Activated T-cell treated with anti-CD3 and anti-CD28 coated beads, Interleukin-2, amount 50 U/mL, for 72 hours (primary cell): ENCODE data around the gene CHMP1B. TPM values are rescaled to one million over a fixed set of nuclear protein-coding genes. Genes with fewer than 3 reads are reported as not detected.
"Not testable (repeated sequence)": the region's sequence is repeated elsewhere in the genome, so short reads cannot be mapped to it uniquely, and the experiment has no call there.

Experiments
- ATAC-seq, 2 donors: fragments of 150-1000 bp; cut with Tn5 transposase; replicated peaks in 1 of 2; 2 replicates each; pipeline ENCODE4 v1.10.0; 2021; ENCODE audit warnings: moderate library complexity in 2 of 2, mild to moderate bottlenecking in 1 of 2
- DNase-seq, 2 donors: peaks; one replicate each; pipeline ENCODE4 v3.0.0; 2021 to 2022; ENCODE audit warnings: mixed read lengths in 1 of 2
- H3K27ac Mint-ChIP-seq: one replicate; pipeline ENCODE4 v1.8.0; 2022; ENCODE audit warnings: mild to moderate bottlenecking, moderate library complexity, mixed read lengths
- H3K27me3 Mint-ChIP-seq: one replicate; pipeline ENCODE4 v1.8.0; 2022; ENCODE audit warnings: low read depth, mixed read lengths
- H3K36me3 Mint-ChIP-seq, 2 donors: one replicate each; pipeline ENCODE4 v1.8.0; 2022; ENCODE audit warnings: mixed read lengths in 2 of 2, mild to moderate bottlenecking in 1 of 2; ENCODE audit not compliant: insufficient read depth in 2 of 2
- H3K4me1 Mint-ChIP-seq: one replicate; pipeline ENCODE4 v1.8.0; 2022; ENCODE audit warnings: low read depth, mixed read lengths
- H3K4me3 Mint-ChIP-seq, 2 donors: one replicate each; pipeline ENCODE4 v1.8.0; 2022; ENCODE audit warnings: mild to moderate bottlenecking in 2 of 2, mixed read lengths in 2 of 2, moderate library complexity in 2 of 2
- H3K9me3 Mint-ChIP-seq, 2 donors: one replicate each; pipeline ENCODE4 v1.8.0; 2022; ENCODE audit warnings: mixed read lengths in 2 of 2
- total RNA-seq, 2 donors: library from RNA; stranded (reverse); gene quantifications; one replicate each; pipeline ENCODE4 v1.2.3, GENCODE V29; 2022

The CHMP1B gene
- total RNA-seq, 2 donors from 2014 or later = 29.8 to 31.3 TPM

DNA sequence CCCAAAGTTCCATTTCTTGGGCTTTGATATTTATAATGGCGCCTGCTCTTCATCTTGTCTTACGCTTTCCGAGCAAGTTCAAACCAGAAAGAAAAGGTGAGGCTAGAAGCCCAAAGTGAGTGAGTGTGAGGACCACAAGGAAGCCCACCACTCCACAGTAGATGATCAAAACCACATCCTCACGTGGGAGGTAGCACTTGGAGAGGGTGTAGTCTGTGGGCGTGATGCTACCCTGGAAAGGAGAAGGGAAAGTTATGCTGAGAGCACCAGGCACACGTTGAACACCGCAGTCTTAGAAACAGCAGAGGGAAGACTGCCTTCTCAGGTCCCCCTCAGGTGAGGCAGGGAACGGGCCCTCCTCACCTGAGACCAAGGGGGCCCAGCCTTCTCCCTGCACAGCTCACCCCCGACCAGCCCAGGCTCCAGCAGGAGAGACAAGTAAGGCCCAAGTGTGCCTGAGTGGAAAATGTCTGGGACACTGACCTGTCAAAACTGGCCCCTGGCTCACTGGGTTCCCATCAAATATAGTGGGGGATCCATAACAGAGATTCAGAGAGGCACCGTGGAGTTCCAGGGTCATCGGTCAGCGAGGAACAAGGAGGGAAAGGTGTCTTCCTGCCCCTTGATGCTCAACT, 33.3 kb downstream of the CHMP1B start:
- no peak overlapping the region for H3K27ac Mint-ChIP-seq

DNA sequence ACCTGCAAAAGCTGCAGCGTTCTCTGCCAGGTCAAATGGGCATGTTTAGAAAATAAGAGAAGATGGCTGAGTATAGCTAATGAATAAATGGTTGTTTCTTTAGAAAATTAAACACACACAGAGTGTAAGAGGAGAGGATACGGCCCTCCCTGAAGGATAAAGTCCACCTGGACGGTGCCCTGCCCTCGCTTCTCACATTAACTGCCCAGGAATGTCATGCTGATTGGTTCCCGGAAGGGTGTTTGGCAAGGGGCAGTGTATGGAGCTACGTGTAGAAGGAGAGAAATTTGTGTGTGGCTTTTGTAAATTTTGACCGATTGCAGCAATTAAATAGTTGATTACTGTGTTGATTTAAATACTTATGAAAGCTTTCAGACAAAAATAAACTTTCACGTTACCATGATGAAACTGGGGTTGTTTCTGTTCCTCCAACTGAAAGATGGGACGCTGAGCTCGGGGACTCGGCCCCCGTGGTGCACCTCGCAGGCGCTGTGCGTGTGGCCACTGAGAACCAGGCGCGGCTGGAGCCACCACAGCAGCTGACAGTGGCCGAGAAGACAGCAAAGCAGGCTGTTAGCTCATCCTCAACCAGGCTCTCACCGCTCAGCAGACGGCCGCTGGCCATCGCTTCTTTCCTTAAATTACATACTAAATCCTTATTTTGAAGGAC, 34.2 kb downstream of the CHMP1B start:
- no peak overlapping the region for H3K27ac Mint-ChIP-seq
- H3K4me3 Mint-ChIP-seq = no peak overlapping the region

More for the DNA sequence above, 33.3 kb downstream of the CHMP1B start:
- H3K4me3 Mint-ChIP-seq = no peak overlapping the region
- peaks cover 0 to 16% of the 10 kb centered on the region in 2 donors for H3K36me3 Mint-ChIP-seq
- H3K27me3 Mint-ChIP-seq = no peaks in the 10 kb centered on the region
- no peaks in the 10 kb centered on the region for H3K9me3 Mint-ChIP-seq
- DNase-seq (no peak), ATAC-seq (no peak)
- H3K4me1 Mint-ChIP-seq = peaks cover 13% of the 10 kb centered on the region

DNA sequence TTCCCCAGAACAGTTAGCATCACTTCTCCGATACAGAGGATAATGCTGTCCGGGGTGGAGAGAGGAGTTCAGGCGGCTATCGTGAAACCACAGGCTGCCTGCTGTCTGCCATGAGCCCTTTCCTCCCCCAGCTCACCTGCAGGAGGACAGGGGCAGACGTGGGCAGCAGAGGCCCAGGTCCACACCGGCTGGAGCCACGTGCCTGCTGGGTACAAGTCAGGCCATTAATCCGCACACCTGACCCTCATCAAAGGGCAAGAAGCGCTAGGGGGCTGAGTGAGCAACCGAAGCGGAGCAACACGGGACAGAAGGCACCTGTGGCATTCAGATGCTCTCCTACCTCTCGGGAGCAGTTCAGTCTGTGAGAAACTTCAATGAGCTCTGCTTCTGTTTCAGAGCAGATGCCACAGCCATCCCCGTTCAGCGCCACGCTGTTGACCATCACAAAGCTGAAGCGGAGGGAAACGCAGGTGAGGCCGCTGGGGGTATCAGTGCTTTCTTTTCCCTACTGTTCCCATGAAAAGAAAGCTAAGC, 35.4 kb downstream of the CHMP1B start:
- Mint-ChIP-seq H3K27ac (no peak overlapping the region), H3K9me3 (no peaks in the 10 kb centered on the region), H3K36me3 (peaks cover 2 to 24% of the 10 kb centered on the region in 2 donors), H3K4me1 (peaks cover 13% of the 10 kb centered on the region), H3K27me3 (no peaks in the 10 kb centered on the region), H3K4me3 (no peak overlapping the region)
- no peak for DNase-seq
- ATAC-seq = no peak

More for the DNA sequence above, 34.2 kb downstream of the CHMP1B start:
- Mint-ChIP-seq H3K36me3 (peaks cover 0 to 21% of the 10 kb centered on the region in 2 donors), H3K9me3 (no peaks in the 10 kb centered on the region), H3K27me3 (no peaks in the 10 kb centered on the region), H3K4me1 (peaks cover 13% of the 10 kb centered on the region)
- no peak for ATAC-seq
- no peak for DNase-seq

DNA sequence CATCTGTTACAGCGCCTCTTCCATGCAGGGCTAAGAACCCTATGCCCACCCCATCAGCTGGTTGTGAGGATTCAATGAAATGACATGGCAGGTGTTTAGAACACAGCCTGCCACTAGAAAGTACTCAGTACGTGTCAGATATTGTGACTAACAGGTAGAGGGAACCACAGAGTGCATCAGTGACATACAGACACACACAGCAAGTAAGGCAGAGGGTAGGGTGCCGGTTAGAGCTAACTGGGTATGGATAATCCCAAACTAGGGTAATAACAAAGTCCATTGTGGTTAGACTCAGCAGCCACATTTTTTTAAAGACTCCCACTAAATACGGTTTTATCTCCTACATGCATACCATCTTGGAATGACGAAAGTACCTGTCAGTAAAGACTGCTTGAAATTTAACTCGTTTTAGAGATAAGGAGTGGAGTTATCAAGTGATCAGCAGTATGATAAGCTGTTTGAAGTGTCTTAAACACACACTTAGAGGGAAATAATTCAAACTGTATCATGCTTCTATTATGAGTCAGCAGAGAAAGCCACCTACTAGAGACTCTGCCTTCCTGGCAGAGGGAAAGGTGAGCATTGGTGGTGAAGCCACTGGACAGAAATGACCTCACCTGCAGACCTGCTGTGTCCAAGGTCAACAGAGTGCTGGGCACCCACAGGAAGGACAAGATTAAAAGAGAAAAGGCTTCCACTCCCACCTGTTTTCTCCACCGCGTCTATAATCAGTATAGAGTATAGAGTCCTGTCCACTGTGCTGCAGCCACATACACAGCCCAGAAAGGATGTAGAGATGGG, 36.3 kb downstream of the CHMP1B start:
- Mint-ChIP-seq H3K27ac (peak overlapping the region; percentile 39), H3K27me3 (no peaks in the 10 kb centered on the region), H3K4me3 (peak overlapping the region in 1 of 2 donors; percentile 22), H3K4me1 (peaks cover 13% of the 10 kb centered on the region), H3K36me3 (peaks cover 2 to 24% of the 10 kb centered on the region in 2 donors), H3K9me3 (no peaks in the 10 kb centered on the region)
- ATAC-seq (peak; percentile 88 to 89), DNase-seq (peak in 1 of 2 donors; percentile 8)

DNA sequence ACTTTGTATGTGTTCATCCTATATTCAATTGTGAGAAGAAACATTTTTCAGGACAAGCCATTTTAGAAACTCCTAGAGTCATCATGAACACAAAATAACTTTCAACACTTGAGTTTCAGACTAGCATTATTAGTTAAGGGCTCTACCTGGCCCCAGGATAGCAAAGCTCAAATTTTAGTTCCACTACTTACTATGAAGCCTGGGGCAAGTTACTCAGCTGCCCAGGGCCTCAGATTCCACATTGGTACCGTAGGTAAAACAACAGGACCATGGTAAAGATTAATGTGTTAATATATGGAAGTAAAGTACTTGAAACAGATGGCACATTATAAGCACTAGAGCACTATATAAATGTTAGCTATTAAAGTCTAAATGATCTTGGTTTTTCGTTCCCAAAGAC, 37.5 kb downstream of the CHMP1B start:
- peaks cover 2 to 26% of the 10 kb centered on the region in 2 donors for H3K36me3 Mint-ChIP-seq
- ATAC-seq (no peak), DNase-seq (no peak)
- no peak overlapping the region for H3K4me3 Mint-ChIP-seq
- peaks cover 13% of the 10 kb centered on the region for H3K4me1 Mint-ChIP-seq
- H3K27me3 Mint-ChIP-seq = no peaks in the 10 kb centered on the region
- H3K27ac Mint-ChIP-seq = no peak overlapping the region
- no peaks in the 10 kb centered on the region for H3K9me3 Mint-ChIP-seq

DNA sequence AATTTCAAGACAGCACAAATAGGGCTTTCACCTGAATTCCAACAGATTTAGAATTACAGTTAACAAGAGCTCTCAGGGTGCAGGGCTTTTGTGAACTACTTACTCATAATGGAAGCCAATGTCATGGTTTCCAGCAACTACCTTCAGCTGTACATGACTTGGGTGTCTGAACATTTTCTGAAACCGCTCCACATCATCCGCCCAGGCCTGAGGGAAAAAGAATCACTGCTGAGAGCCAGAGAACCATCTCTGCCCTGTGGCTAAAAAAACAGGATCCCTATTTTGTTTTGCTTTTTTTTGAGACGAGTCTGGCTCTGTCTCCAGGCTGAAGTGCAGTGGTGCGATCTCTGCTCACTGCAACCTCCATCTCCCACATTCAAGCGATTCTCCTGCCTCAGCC, 38.1 kb downstream of the CHMP1B start:
- H3K36me3 Mint-ChIP-seq = peaks cover 2 to 25% of the 10 kb centered on the region in 2 donors
- no peak for ATAC-seq

DNA sequence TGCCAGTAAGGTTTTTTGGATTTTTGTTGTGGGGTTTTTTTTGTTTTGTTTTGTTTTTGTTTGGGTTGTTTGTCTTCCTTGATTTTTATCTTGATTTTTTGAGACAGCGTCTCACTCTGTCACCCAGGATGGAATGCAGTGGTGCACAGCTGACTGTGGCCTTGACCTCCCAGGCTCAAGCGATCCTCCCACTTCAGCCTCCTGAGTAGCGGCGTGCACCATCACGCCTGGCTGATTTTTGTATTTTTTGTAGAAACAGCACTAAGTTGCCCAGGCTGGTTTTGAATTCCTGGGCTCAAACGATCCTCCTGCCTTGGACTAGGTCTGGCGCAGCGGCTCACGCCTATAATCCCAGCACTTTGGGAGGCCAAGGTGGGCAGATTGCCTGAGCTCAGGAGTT, 40.5 kb downstream of the CHMP1B start:
- Mint-ChIP-seq H3K4me1 (peaks cover 13% of the 10 kb centered on the region), H3K9me3 (no peaks in the 10 kb centered on the region), H3K27ac (no peak overlapping the region), H3K4me3 (no peak overlapping the region), H3K36me3 (peaks cover 2 to 18% of the 10 kb centered on the region in 2 donors), H3K27me3 (no peaks in the 10 kb centered on the region)
- ATAC-seq = no peak
- DNase-seq = no peak

More for the DNA sequence above, 38.1 kb downstream of the CHMP1B start:
- H3K27me3 Mint-ChIP-seq = no peaks in the 10 kb centered on the region
- no peak for DNase-seq
- H3K4me1 Mint-ChIP-seq = peaks cover 13% of the 10 kb centered on the region
- H3K27ac Mint-ChIP-seq = no peak overlapping the region
- no peak overlapping the region for H3K4me3 Mint-ChIP-seq
- no peaks in the 10 kb centered on the region for H3K9me3 Mint-ChIP-seq

DNA sequence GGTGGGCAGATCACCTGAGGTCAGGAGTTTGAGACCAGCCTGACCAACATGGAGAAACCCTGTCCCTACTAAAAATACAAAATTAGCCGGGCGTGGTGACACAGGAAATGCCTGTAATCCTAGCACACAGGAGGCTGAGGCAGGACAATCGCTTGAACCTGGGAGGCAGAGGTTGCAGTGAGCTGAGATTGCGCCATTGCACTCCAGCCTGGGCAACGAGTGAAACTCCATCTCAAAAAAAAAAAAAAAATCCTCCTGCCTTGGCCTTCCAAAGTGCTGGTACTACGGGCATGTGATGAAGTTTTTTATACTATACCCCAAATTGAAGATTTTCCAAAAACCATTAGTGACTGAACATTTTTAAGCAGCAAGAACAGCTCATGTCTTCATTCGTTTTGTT, 41.2 kb downstream of the CHMP1B start:
- not testable (repeated sequence) for H3K4me1 Mint-ChIP-seq, DNase-seq, H3K27ac Mint-ChIP-seq, ATAC-seq, H3K9me3 Mint-ChIP-seq, H3K27me3 Mint-ChIP-seq, H3K4me3 Mint-ChIP-seq
- H3K36me3 Mint-ChIP-seq = peaks cover 2 to 20% of the 10 kb centered on the region in 2 donors

DNA sequence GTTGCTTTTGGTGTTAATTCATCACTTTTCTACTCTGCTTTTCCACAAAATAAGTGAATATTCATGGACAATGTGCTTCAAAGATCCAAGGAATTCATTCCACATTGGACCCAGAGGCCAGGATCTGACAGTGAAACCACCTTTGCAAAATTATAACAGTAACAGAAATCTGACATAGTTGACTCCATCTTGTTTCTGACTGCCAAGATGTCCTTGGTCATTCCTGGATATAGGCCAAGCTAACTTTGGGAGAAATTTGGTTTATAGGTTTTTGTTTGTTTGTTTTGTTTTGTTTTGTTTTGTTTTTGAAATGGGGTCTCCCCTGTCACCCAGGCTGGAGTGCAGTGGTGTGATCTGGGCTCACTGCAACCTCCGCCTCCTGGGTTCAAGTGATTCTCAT, 46.6 kb downstream of the CHMP1B start:
- no peak for DNase-seq
- Mint-ChIP-seq H3K27ac (no peak overlapping the region), H3K4me3 (no peak overlapping the region), H3K9me3 (no peaks in the 10 kb centered on the region), H3K36me3 (peaks cover 0 to 10% of the 10 kb centered on the region in 2 donors), H3K27me3 (no peaks in the 10 kb centered on the region), H3K4me1 (no peaks in the 10 kb centered on the region)
- ATAC-seq = no peak

DNA sequence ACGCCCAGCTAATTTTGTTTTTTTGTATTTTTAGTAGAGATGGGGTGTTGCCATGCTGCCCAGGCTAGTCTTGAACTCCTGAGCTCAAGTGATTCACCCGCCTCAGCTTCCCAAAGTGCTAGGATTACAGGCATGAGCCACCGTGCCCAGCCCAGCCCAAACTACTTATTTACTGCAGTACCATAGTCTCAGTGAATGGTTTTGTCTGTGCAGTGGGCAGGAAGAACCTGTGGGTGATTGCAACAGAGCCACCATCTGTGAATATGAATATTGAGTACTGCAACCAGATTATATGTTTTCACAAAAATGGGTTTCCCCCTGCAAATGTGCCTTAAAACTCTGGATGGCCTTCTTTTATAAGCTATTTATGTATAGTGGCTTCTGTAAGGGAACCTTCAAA, 47.9 kb downstream of the CHMP1B start:
- Mint-ChIP-seq H3K27me3 (no peaks in the 10 kb centered on the region), H3K4me3 (no peak overlapping the region), H3K36me3 (peaks cover 0 to 11% of the 10 kb centered on the region in 2 donors), H3K27ac (no peak overlapping the region), H3K4me1 (no peaks in the 10 kb centered on the region), H3K9me3 (no peaks in the 10 kb centered on the region)
- no peak for ATAC-seq
- no peak for DNase-seq

DNA sequence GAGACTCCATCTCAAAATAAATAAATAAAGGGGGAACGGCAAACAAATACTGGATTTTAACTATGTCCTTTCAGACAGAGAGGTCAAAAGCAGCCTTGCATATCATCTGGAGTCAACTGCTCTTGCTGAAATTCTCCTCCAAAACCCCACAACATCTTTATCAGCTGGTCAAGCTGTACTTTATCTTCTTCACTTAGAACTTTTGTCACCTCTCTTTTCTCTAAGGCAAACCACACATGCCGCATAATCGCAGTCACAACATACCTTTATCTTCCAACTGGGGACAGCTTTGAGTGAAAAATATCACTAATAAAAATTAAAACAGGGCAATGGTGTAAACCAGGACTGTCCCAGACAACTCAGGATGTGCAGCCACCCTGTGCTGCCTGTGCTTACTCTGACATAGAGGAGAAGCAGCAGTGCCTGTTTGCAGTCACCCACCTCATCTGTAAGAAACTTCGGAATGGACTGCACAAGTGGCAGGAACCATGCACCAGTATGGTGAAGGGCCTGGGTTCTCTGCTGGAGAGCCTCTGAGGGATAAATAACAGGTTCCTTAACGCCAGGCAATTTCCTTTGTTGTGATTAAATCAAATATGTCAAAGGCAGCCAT, 50.7 kb downstream of the CHMP1B start:
- Mint-ChIP-seq H3K36me3 (peaks cover 0 to 9% of the 10 kb centered on the region in 2 donors), H3K4me1 (peaks cover 6% of the 10 kb centered on the region), H3K4me3 (no peak overlapping the region), H3K27me3 (no peaks in the 10 kb centered on the region), H3K27ac (no peak overlapping the region), H3K9me3 (no peaks in the 10 kb centered on the region)
- DNase-seq (no peak), ATAC-seq (no peak)

DNA sequence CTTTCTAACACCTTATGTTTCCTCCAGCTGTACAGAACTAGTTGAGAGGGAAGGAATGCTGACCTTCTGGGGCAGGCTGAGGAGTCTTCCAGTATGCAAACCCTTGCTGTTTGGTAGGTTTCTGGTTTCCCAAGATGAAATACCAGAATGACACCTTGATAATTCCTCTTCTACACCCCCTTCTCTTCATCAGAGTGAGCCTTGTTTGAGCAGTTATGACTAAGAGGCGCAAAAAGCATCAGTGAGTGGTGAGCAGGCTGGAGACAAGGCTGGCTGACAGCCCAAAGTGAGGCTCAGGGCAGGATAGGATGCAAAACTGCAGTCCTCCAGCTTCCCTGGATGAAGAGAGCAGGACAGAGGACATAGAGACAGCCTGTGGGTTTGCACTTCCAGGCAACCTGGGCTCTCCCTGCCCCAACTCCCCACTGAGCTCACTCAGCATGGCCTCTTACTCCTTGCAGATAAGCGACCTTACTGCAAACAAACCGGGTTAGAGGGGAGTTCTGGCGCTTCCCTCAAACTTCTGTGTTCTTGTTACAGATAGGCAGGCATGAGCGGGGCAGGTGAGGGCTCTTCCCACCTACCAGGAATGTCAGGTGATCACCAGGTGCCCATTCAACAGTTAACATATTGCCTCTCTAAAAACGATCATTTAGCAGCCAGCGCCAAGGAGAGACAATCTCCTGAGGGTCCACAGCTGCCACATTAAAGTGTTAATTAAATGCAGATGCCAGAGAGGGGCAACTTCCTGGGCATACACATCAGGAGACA, 51.5 kb downstream of the CHMP1B start:
- ATAC-seq (no peak), DNase-seq (no peak)
- Mint-ChIP-seq H3K36me3 (peaks cover 0 to 4% of the 10 kb centered on the region in 2 donors), H3K27ac (no peak overlapping the region), H3K4me3 (no peak overlapping the region), H3K9me3 (no peaks in the 10 kb centered on the region), H3K4me1 (peaks cover 14% of the 10 kb centered on the region), H3K27me3 (no peaks in the 10 kb centered on the region)
